Activated CD4-positive, alpha-beta T cell treated with anti-CD3 and anti-CD28 coated beads, Interleukin-2, amount 50 U/mL, for 1 hour (primary cell): ENCODE results near the gene COQ8A.
"Not testable (repeated sequence)": the region's sequence is repeated elsewhere in the genome, so short reads cannot be mapped to it uniquely, and the experiment has no call there.

Experiments
- DNase-seq: peaks from one replicate; pipeline ENCODE4 v3.0.0-alpha.2; 2020

COQ8A gene

GRCh38 chr1:226953175-226953800 is 13.2 kb downstream of the COQ8A start:
- DNase-seq = no peak

GRCh38 chr1:226954337-226954736 is 14.2 kb downstream of the COQ8A start:
- DNase-seq = no peak

- DNase-seq = no peak
Measured at GRCh38 chr1:226954777-226955176, 14.7 kb downstream of the COQ8A start.

GRCh38 chr1:226955857-226956256 is 15.8 kb downstream of the COQ8A start:
- not testable (repeated sequence) for DNase-seq

- DNase-seq = no peak
Measured at GRCh38 chr1:226956942-226957713, 17.0 kb downstream of the COQ8A start.

GRCh38 chr1:226957714-226958113 is 17.6 kb downstream of the COQ8A start:
- DNase-seq = no peak

GRCh38 chr1:226958300-226958699 is 18.2 kb downstream of the COQ8A start:
- DNase-seq = no peak

GRCh38 chr1:226960256-226960655 is 20.2 kb downstream of the COQ8A start:
- DNase-seq = no peak

- no peak for DNase-seq
Measured at GRCh38 chr1:226960944-226961765, 21.1 kb downstream of the COQ8A start.

GRCh38 chr1:226962421-226963391 is 22.6 kb downstream of the COQ8A start:
- DNase-seq = no peak

GRCh38 chr1:226964068-226964425 is 24.0 kb downstream of the COQ8A start:
- DNase-seq = no peak

GRCh38 chr1:226964611-226965486 is 24.8 kb downstream of the COQ8A start:
- DNase-seq = no peak

- no peak for DNase-seq
Measured at GRCh38 chr1:226965581-226966440, 25.7 kb downstream of the COQ8A start.

GRCh38 chr1:226966683-226967082 is 26.6 kb downstream of the COQ8A start:
- no peak for DNase-seq

GRCh38 chr1:226967665-226968064 is 27.6 kb downstream of the COQ8A start:
- DNase-seq = no peak

GRCh38 chr1:226971765-226972164 is 31.7 kb downstream of the COQ8A start:
- no peak for DNase-seq

GRCh38 chr1:226972931-226973330 is 32.8 kb downstream of the COQ8A start:
- DNase-seq = no peak

GRCh38 chr1:226973371-226973897 is 33.3 kb downstream of the COQ8A start:
- DNase-seq = no peak

GRCh38 chr1:226973898-226974543 is 33.9 kb downstream of the COQ8A start:
- no peak for DNase-seq
